Jurkat, Clone E6-1 (cell line): ENCODE measurements around the gene PEPD.
A peak's percentile ranks its signal among the peaks of the same experiment; 100 is the strongest.
"Not testable (repeated sequence)": the region's sequence is repeated elsewhere in the genome, so short reads cannot be mapped to it uniquely, and the experiment has no call there.

Experiments
- DNase-seq: peaks from one replicate; pipeline ENCODE4 v3.0.0-alpha.2; 2011; ENCODE audit warnings: low read depth, low spot score
- H3K4me3 ChIP-seq: 2 replicates; pipeline ENCODE4 v1.5.1; 2011; ENCODE audit warnings: mild to moderate bottlenecking, low read length, control low read depth, moderate library complexity

Gene PEPD

DNA sequence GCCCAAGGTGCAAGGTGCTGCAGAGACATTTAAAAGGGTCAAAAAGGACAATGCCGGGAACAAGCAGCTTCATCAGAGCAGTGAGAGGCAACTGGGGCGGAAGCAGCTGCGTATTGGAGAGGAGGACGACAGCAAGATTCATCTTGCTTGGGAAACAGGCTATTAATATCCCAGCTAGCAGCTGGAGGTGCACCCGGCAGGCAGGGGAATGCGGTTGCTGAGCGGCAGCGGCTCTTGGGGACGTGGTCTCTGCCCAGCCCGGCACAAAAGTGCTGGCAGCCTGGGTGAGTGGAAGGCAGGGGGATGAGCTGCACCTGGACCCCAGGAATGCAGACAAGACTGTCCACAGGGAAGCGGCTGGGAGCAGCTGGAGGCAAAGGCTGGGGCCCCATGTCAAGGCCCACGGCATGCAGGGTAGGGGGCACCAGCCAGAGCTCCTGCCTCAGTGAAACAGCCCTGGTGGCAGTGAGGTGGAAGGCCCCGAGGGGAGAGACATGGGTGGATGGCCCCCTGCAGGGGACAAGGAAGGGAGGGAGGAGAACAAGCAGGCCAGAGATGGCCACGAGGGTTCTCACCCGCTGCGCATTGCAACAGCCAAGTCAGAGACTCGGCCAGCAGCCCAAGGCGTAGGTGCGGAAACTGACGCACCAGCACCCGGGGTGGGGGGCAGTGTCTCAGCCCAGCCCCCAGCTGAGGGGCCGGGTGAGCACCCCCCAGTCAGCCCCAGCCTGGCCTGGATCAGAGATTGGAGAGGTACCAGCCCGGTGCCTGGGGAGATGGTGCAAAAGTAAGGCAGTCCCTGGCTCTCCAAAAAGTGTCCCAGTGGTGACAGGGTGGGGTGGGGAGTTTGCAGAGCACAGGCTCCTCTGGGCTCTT is 34.4 kb downstream of the PEPD start:
- DNase-seq, result no peak
- no peak overlapping the region for H3K4me3 ChIP-seq

DNA sequence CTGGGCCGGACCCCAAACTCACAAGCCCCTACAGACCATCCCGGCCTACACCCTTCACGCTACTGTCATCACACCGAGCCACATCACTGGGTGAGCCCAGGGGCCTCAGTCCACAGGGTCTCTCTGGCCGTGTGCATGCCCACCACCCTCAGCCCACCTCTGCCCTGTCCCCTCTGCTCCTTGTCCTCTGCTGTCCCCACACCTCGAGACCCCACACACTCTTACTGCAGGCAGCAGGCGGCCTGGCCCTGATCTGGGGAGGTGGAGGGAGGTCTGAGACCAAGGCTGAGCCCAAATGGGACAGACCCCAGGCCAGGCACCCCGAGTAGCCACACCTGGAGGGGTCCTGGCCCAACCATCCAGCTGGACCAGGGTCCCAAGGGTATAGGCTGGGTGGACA is 35.2 kb downstream of the PEPD start:
- no peak overlapping the region for H3K4me3 ChIP-seq
- no peak for DNase-seq

DNA sequence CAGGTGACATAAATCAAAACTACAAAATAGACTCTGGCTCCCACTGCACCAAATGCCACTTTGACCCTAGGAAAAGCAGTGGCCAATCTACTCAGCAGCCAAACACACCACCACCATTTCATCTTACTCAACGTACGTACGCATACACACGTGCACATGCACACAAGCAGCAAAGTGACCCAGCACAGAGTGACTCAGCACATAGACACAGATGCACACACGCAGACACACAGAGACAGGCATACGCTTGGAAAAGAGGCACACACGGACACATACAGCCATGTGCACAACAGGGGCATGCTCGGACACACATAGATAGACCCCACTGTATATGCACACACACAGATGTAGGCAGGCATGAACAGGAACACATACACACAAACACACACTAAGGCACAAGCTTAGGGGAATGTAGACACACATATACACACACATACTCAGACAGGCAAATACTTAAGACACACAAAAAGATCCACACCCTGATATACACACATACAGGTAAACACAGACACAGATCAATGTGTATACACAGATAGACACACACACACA is 37.3 kb downstream of the PEPD start:
- H3K4me3 ChIP-seq, result no peak overlapping the region
- DNase-seq, result no peak

DNA sequence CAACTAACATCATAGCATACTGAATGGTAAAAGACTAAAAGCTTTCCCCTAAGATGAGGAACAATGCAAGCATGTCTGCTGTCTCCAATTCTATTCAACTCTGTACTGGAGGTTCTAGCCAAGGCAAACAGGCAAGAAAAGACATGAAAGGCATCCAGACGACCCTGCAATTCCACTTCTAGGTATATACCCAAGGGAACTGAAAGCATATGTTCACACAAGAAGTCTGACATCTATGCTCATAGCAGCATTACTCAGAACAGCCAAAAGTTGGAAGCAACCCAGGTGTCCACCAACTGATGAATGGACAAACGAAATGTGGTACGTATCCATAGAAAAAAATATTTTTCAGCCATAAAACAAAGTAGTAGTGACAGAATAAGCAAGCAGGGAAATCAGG is 39.1 kb downstream of the PEPD start:
- no peak for DNase-seq

DNA sequence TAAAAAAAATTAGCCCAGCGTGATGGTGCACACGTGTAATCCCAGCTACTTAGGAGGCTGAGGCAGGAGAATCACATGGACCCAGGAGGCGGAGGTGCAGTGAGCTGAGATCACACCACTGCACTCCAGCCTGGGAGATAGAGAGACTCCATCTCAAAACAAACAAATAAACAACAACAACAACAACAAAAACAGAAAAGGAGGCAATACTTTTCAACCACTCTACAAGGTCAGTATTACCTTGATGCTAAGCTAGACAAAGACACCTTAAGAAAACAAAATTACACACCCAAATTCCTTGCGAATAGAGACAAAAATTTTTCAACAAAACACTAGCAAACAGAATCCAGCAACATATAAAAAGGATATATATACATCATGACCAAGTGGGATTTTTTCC is 39.7 kb downstream of the PEPD start:
- H3K4me3 ChIP-seq, result no peak overlapping the region
- no peak for DNase-seq

More for the DNA sequence above, 39.1 kb downstream of the PEPD start:
- no peak overlapping the region for H3K4me3 ChIP-seq

DNA sequence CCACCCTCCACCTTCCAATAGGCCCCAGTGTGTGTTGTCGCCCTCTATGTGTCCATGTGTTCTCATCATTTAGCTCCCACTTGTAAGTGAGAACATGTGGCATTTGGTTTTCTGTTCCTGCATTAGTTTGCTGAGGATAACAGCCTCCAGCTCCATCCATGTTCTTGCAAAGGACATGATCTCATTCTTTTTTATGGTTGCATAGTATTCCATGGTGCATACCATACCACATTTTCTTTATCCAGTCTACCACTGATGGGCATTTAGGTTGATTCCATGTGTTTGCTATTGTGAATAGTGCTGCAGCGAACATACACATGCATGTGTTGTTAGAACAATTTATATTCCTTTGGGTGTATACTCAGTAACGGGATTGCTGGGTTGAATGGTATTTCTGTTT is 42.0 kb downstream of the PEPD start:
- not testable (repeated sequence) for H3K4me3 ChIP-seq, DNase-seq

DNA sequence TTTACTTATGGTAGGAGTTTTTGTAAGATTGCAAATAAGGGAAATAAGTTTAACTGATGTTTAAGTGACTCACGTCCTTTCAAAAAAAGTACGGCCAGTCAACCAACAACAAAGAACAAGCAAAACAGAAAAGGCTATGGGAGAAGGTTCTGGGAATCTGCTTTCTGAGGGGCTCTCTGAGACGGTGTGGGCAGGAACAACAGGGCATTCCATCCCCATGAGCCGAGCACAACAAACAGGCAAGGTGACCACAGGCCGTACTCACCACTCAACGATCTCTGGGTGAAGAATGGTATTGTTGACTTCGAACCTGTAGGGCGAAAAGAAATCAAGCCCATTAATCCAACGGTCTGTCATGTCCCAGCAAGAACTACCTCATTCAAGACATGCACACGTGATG is 43.8 kb downstream of the PEPD start:
- H3K4me3 ChIP-seq, result no peak overlapping the region
- DNase-seq, result no peak

DNA sequence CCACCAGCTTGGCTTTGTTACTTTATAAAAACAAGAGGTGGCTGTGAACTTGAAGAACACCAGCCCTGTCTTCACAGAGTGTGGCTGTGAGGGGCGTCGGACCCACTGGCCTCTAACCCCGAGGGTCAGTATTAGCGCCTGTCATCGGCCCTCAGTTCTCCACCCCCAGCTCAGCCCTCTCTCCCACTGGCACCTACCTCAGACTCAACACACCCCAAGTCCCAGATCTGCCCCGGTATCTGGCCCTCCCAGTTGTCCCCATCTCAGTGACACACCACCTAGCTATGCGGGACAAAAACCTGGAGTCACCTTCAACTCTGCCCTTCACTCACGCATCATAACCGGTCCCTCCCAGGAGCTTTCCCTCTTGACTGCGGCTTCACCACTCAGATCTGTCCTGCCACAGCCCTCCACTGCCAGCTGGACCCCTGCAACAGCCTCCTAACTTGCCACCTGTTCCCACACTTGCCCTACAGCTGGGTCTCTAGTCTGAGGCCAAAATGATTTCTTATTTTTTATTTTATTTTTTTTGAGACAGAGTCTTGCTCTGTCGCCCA is 45.4 kb downstream of the PEPD start:
- DNase-seq, result no peak
- no peak overlapping the region for H3K4me3 ChIP-seq

DNA sequence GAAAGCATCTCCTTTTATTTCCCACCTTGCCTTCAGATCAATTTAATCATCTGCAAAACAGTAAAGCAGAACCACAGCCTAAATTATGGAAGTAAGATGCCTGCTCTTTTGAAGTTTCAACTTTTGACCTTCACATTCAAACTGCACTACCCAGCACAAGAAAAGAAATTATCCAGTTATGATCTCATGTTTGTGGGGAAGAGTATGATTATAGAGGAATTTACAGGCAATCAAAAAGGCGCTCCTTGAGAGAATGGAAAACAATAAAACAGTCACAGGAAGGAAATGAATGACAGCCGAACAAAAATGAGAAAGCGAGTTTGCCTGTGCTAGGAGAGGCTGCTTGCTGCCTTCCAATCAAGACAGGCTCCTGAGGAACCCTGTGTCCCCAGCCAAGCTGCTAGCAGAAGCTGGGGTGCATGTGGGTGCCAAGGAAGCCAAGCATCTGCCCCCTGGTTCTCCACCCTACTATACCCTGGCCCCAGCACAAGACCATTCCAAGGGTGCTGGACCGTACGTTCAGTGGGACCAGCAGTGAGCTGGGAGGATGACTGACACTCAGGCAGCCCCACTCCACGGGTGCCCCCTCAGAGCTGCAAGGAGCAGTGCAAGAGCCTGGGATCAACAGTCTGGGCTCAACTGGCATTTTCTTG is 47.8 kb downstream of the PEPD start:
- no peak for DNase-seq
- H3K4me3 ChIP-seq, result no peak overlapping the region

DNA sequence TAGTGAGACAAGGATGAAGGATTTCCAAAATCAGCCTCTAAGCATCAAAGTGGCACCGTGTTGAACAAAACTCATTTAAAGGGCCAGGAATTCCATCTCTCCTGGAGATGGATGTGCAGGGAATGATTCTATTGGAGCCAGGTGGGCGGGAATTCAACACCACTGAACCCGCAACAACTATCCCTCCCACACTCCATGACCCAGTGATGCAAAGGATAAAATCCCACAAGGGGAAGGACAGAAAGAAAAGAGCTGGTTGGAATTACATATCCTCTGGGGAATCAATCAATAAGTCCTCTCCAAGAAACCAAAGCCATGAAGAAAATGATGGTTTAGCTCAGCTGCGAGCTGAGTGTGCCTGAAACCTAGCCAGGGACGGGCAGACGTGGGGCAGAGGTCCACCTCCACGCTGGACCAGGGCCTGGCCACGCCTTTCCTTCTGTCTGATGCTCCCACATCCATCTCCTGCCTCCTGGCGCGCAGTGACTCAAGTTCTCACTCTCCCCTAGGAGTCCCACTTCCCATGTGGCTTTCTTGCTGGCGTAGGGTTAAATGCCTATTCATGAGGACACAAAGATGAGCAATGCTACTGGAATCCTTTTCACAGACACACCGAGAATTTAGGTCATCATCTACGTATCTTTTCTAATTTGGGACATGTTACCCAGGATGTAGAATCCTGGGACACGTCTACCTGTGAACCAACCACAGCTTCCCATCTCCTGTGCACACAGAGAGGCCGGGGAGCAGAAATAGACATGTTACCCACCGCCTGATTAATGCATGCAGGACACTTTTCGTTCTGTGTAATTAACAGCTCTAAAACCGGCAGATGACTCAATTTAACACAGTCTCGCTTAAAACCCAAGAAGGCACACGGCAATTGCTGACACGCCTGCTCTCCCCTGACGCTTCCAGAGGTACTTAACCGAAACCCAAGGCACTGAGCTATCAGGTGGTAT is 48.6 kb downstream of the PEPD start:
- no peak for DNase-seq
- no peak overlapping the region for H3K4me3 ChIP-seq

DNA sequence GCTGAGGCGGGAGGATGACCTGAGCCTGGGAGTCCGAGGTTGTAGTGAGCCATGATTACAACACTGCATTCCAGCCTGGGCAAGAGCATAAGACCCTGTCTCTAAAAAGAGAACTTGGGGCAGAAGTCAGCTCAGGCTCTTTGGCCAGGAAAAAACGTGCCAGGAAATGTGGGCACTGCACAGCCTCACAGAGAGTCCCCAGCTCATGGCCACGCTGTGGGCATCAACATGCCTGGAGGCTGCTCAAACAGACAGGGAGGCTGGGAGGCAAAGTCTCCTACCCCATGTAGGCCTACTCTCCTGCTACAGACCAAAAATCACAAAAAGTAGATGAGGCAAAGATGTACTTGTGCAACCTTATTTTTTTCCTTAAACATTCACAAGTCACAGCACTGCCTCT is 49.4 kb downstream of the PEPD start:
- H3K4me3 ChIP-seq, result no peak overlapping the region
- no peak for DNase-seq

DNA sequence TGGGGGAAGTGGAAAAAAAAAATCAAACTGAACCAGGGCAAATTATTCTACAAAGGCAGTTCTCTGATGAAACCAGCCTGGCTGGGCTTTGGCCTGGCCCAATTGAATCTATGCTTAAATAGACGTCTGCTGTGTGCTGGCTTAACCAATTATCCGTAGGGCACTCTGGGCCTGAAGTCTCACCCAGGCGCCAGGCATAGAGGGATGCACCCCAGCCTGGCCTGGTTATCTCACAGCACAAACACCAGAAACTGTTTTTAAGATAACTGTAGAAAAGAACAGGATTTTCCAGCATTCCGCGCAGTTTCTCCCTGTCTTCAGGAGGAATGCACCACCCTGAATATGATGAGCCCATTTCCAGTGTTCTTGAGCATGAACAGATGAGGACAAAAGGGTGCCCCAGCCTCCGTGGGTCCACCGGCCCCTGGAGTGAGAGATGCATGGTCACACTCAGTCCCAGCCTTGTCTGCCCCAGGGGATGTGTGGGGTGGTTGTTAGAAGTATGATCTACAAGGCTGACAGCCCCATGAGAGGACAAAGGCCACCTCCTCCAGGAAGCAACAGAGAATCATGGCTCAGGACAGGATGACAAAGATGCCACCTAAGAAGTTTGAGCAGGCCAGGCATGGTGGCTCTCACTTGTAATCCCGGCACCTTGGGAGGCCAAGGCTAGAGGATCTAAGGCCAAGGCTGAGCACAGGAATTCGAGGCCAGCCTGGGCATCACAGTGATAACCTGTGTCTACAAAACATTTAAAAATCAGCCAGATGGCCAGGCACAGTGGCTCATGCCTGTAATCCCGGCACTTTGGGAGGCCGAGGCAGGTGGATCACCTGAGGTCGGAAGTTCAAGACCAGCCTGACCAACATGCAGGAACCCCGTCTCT is 50.2 kb downstream of the PEPD start:
- no peak overlapping the region for H3K4me3 ChIP-seq
- DNase-seq, result no peak

DNA sequence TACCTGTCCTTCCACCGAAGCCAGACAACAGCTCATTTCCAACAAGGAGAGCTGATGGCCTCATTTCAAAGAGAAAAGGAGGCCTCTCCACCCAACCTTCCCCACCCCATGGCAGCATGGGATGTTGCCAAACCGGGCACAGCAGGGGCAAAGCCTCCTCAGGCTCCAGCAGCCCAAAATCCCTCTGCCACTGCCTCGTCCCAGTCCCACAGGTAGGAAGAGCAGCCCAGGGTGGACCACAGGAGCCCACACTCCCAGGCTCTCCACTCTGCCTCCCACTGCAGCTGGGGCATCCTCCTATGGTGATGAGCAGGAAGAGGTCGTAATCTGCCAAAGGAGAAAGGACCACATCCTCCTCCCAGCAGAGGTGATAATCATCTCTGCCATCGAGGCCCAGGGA is 50.9 kb downstream of the PEPD start:
- DNase-seq, result peak; percentile 49
- H3K4me3 ChIP-seq, result no peak overlapping the region

DNA sequence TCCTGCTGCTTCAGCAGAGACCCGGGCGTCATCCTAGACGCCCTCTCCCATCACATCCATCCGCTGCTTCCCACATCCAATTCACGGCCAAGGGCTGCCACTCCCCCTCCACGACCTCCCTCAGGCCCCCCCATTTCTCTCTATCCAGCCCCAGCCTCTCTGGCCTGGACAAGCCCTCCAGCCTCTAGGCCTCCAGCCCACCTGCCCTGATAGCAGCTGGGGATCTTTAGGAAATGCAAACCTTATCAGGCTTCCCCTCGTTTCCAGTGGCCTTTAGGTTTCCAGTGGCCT is 51.6 kb downstream of the PEPD start:
- DNase-seq, result no peak

DNA sequence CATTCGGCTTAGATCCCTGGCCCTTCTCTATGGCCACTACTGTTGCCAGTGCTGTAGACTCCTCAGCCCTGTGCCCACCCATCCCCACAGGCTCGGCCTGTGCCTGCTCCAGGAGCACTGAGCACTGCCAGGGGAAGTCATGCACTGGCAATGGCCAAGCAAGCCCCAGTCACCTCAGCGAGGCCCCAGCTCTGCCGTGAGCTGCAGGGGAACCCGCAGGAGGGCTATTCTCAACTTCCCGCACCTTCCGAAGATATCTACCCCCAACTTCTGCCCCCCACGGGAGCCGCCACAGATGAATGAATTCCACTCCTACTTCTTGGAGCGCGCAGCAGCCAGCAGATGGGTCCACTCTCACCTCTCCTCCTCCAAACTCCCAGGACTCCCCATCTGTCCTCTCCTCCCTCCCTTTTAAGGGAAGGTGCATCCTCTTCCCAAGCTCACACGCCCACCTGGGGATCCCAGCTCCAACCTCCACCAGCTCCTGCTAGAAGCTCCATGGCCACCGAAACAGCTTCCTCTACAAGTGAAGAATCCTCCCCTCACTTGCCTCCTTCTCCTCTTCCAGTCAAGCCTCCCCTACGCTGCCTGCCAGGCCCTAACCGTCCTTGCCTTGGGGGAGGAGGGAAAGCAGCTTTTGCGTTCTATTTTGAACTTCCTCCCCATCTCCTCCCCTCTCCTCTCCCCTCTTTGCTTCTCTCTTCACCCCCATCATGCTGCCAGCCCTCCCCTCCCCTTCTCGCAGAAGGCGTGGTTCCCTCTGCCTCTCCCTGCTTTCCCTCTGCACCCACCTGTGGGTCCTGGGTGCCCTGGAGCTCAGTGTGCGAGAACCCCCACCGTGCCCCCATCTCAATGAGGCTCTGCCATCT is 52.2 kb downstream of the PEPD start:
- DNase-seq, result no peak
- no peak overlapping the region for H3K4me3 ChIP-seq

More for the DNA sequence above, 51.6 kb downstream of the PEPD start:
- no peak overlapping the region for H3K4me3 ChIP-seq

DNA sequence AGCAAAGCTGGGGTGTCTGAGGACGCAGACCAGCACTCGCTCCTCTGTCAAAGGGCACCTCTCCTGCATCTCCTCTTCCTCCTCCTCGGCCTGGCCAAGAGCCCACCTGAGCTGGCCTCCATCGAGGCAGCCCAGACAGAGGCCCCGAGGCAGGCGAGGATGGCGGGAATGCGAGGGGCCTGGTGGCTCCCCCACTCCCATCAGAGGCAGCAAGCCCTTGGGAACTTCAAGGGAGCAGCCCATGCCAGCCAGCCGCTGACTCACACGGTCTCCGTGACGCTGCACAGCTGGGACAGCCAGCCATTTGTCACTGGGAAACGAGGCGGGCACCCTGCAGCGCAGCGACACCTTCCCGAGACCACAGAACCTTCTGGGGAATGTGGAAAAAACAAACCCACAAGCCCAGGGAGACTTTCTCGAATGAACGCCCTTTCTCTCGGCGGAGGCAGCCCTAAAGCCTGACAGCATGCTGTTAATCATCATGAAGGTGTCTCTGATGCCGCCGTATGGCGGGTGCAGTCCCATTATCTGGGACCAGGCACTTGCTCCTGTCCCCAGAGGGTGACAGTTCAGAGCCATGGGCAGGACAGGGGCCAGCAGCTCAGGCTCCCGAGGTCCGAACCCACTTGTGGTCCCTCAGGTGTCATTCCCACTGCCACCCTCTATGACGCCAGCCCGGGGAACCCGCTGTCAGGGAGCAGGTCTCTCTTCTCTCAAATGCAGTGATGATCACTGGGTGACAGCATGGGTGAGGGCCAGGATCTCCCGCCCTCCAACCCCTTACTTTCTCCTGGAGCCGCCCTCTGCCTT is 53.0 kb downstream of the PEPD start:
- no peak for DNase-seq

DNA sequence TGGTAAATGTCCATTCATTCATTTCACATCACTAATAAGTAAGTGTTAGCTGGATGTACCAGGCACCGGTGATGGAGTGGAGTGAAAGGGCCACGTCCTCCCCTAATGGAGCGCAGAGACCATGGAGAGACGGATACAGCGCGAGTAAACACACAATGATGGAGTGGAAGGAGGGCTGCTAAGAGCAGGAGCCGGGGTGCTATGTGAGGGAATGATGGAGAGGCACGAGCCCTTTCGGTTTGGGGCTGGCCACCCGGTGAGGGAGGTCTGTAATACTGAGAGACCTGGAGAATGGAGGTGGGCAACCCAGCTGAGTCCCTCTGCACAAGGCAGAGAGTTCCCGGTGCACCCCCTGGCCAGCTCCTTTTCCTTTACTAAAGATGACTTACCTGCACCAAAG is 53.7 kb downstream of the PEPD start:
- H3K4me3 ChIP-seq, result no peak overlapping the region
- no peak for DNase-seq

More for the DNA sequence above, 53.0 kb downstream of the PEPD start:
- H3K4me3 ChIP-seq, result no peak overlapping the region
